Measurements from ENCODE around the gene PDZD7. TPM values are rescaled to one million over a fixed set of nuclear protein-coding genes. Genes with fewer than 3 reads are reported as not detected.

PDZD7 gene
- total RNA-seq, 1 experiment from 2014 or later: 0.30 TPM

GRCh38 chr10:101056365-101057151 is 25.6 kb upstream of the PDZD7 start:
- Histone ChIP-seq H3K4me3 (ENCODE audit: low read depth, low read length, poor library complexity, severe bottlenecking) (no peak overlapping the region), H3K36me3 (ENCODE audit: insufficient read depth, low read length, poor library complexity, severe bottlenecking) (no peaks in the 10 kb centered on the region), H3K9me3 (ENCODE audit: low read depth, low read length, poor library complexity, severe bottlenecking) (no peaks in the 10 kb centered on the region), H3K27me3 (replicated peaks; ENCODE audit: insufficient read depth, low read depth, low read length, poor library complexity) (no peaks in the 10 kb centered on the region), H3K4me1 (ENCODE audit: insufficient read depth, low read length, poor library complexity, severe bottlenecking) (peaks cover 26% of the 10 kb centered on the region), H3K27ac (ENCODE audit: low read depth, low read length, poor library complexity, severe bottlenecking) (peak overlapping the region; percentile 6)
- CTCF ChIA-PET: no interaction called here
- intact Hi-C loops (cut with micrococcal nuclease; ENCODE audit: unreplicated experiment): no loop called here
- no peak for TF ChIP-seq EZH2 (IDR thresholded peaks at IDR 0.05; ENCODE audit: borderline replicate concordance, low read depth, low read length, poor library complexity, severe bottlenecking)
- no peak for TF ChIP-seq CTCF (conservative IDR thresholded peaks at IDR 0.05; ENCODE audit: low read depth, low read length)
- POLR2A ChIA-PET (ENCODE audit: low non-redundant PET): no interaction called here
- no peak for DNase-seq (ENCODE audit: low spot score)
- no TSS peak for BruUV-seq (replicated peaks)

GRCh38 chr10:101055411-101055810 is 24.5 kb upstream of the PDZD7 start:
- intact Hi-C loops (cut with micrococcal nuclease; ENCODE audit: unreplicated experiment): no loop called here
- Histone ChIP-seq H3K4me3 (ENCODE audit: low read depth, low read length, poor library complexity, severe bottlenecking) (no peak overlapping the region), H3K9me3 (ENCODE audit: low read depth, low read length, poor library complexity, severe bottlenecking) (no peaks in the 10 kb centered on the region), H3K27ac (ENCODE audit: low read depth, low read length, poor library complexity, severe bottlenecking) (no peak overlapping the region), H3K36me3 (ENCODE audit: insufficient read depth, low read length, poor library complexity, severe bottlenecking) (no peaks in the 10 kb centered on the region), H3K27me3 (replicated peaks; ENCODE audit: insufficient read depth, low read depth, low read length, poor library complexity) (no peaks in the 10 kb centered on the region), H3K4me1 (ENCODE audit: insufficient read depth, low read length, poor library complexity, severe bottlenecking) (peaks cover 27% of the 10 kb centered on the region)
- POLR2A ChIA-PET (ENCODE audit: low non-redundant PET): interaction anchor here (0.6 kb wide), 1 partner anchor 481 kb away, joined by 3 read pairs; no protein-coding TSS in a partner anchor
- DNase-seq (ENCODE audit: low spot score): no peak
- TF ChIP-seq EZH2 (IDR thresholded peaks at IDR 0.05; ENCODE audit: borderline replicate concordance, low read depth, low read length, poor library complexity, severe bottlenecking): no peak
- TF ChIP-seq CTCF (conservative IDR thresholded peaks at IDR 0.05; ENCODE audit: low read depth, low read length): peak; percentile 41; the same call in 1 of the 2 replicates
- BruUV-seq (replicated peaks): no TSS peak
- CTCF ChIA-PET: interaction anchor here (0.9 kb wide), 1 partner anchor 12 kb away, joined by 5 read pairs; no protein-coding TSS in a partner anchor

GRCh38 chr10:101054876-101055275 is 23.9 kb upstream of the PDZD7 start:
- H3K27me3 ChIP-seq (replicated peaks; ENCODE audit: insufficient read depth, low read depth, low read length, poor library complexity): no peaks in the 10 kb centered on the region
- H3K36me3 ChIP-seq (ENCODE audit: insufficient read depth, low read length, poor library complexity, severe bottlenecking): no peaks in the 10 kb centered on the region
- H3K9me3 ChIP-seq (ENCODE audit: low read depth, low read length, poor library complexity, severe bottlenecking): no peaks in the 10 kb centered on the region
- ChIA-PET CTCF (no interaction called here), POLR2A (ENCODE audit: low non-redundant PET) (interaction anchor here (0.6 kb wide), 1 partner anchor 481 kb away, joined by 3 read pairs; no protein-coding TSS in a partner anchor)
- TF ChIP-seq EZH2 (IDR thresholded peaks at IDR 0.05; ENCODE audit: borderline replicate concordance, low read depth, low read length, poor library complexity, severe bottlenecking) (no peak), CTCF (conservative IDR thresholded peaks at IDR 0.05; ENCODE audit: low read depth, low read length) (no peak)
- peaks cover 32% of the 10 kb centered on the region for H3K4me1 ChIP-seq (ENCODE audit: insufficient read depth, low read length, poor library complexity, severe bottlenecking)
- no TSS peak for BruUV-seq (replicated peaks)
- no peak for DNase-seq (ENCODE audit: low spot score)
- no peak overlapping the region for H3K4me3 ChIP-seq (ENCODE audit: low read depth, low read length, poor library complexity, severe bottlenecking)
- intact Hi-C loops (cut with micrococcal nuclease; ENCODE audit: unreplicated experiment): no loop called here
- no peak overlapping the region for H3K27ac ChIP-seq (ENCODE audit: low read depth, low read length, poor library complexity, severe bottlenecking)

Data from A673 (cell line).